Hepatocyte (in vitro differentiated cells): Measurements from ENCODE around the gene SDK1. TPM values are rescaled to one million over a fixed set of nuclear protein-coding genes. Genes with fewer than 3 reads are reported as not detected.

Experiments
- DNase-seq: peaks from one replicate; pipeline ENCODE4 v3.0.0-alpha.2; 2016; ENCODE audit warnings: low spot score
- H2AFZ ChIP-seq: fragments of 200-600 bp; sonication (generic); 2 replicates; pipeline ENCODE4 v1.6.0; 2016; ENCODE audit warnings: antibody characterized with exemption, mild to moderate bottlenecking
- H3K27ac ChIP-seq: fragments of 200-600 bp; sonication (generic); 2 replicates; pipeline ENCODE4 v1.5.1; 2016; ENCODE audit warnings: mild to moderate bottlenecking
- H3K27me3 ChIP-seq: fragments of 200-600 bp; sonication (generic); 2 replicates; pipeline ENCODE4 v1.6.1; 2016
- H3K36me3 ChIP-seq: fragments of 200-600 bp; sonication (generic); replicated peaks from 2 replicates; pipeline ENCODE4 v1.5.1; 2016; ENCODE audit warnings: low read depth; ENCODE audit not compliant: insufficient read depth
- H3K4me1 ChIP-seq: fragments of 200-600 bp; sonication (generic); 2 replicates; pipeline ENCODE4 v1.5.1; 2016; ENCODE audit warnings: mild to moderate bottlenecking, moderate library complexity; ENCODE audit not compliant: insufficient read depth
- H3K4me2 ChIP-seq: fragments of 200-600 bp; sonication (generic); 2 replicates; pipeline ENCODE4 v1.6.0; 2016
- H3K4me3 ChIP-seq: fragments of 200-600 bp; sonication (generic); 2 replicates; pipeline ENCODE4 v1.5.1; 2016; ENCODE audit warnings: mild to moderate bottlenecking
- H3K79me2 ChIP-seq: fragments of 200-600 bp; sonication (generic); 2 replicates; pipeline ENCODE4 v1.6.0; 2017; ENCODE audit warnings: mild to moderate bottlenecking
- H3K9me2 ChIP-seq: fragments of 200-600 bp; sonication (generic); replicated peaks from 2 replicates; pipeline ENCODE4 v1.6.0; 2017; ENCODE audit warnings: mild to moderate bottlenecking; ENCODE audit not compliant: insufficient read depth
- H3K9me3 ChIP-seq: fragments of 200-600 bp; sonication (generic); 2 replicates; pipeline ENCODE4 v1.5.1; 2016; ENCODE audit warnings: low read depth, mild to moderate bottlenecking
- H4K20me1 ChIP-seq: fragments of 200-600 bp; sonication (generic); 2 replicates; pipeline ENCODE4 v1.6.0; 2016; ENCODE audit warnings: mild to moderate bottlenecking; ENCODE audit not compliant: insufficient read depth, poor library complexity, severe bottlenecking
- EZH2 ChIP-seq: fragments of 200-600 bp; sonication (generic); IDR thresholded peaks from 2 replicates; pipeline ENCODE4 v1.6.1; 2016; ENCODE audit warnings: antibody characterized with exemption, mild to moderate bottlenecking, borderline replicate concordance
- EZH2phosphoT487 ChIP-seq: fragments of 200-600 bp; sonication (generic); IDR thresholded peaks from one replicate; pipeline ENCODE4 v1.6.1; 2018; ENCODE audit warnings: antibody characterized with exemption, mild to moderate bottlenecking, low read depth, moderate library complexity; ENCODE audit not compliant: unreplicated experiment, severe bottlenecking
- WGBS: methylation state at CpG from one replicate; pipeline ENCODE4 v1.1.6; 2016; ENCODE audit warnings: low lambda C conversion rate; ENCODE audit errors: missing lambda C conversion rate; 5-methylcytosine and 5-hydroxymethylcytosine counted together
- polyA plus RNA-seq: library from polyadenylated mRNA; unstranded; fragments of >200 nt; fragmentation: Nextera tagmentation; extraction: Ambion mirVana; gene quantifications from 2 replicates; pipeline ENCODE4 v1.2.1, GENCODE V29; 2016
- total RNA-seq: library from RNA; depleted of rRNA; stranded (reverse); fragments of >200 nt; gene quantifications from 2 replicates; pipeline ENCODE4 v1.2.3, GENCODE V29; 2014
- TF ChIP-seq, protein P1 (sequence below): fragments of 200-600 bp; sonication (generic); IDR thresholded peaks from 2 replicates; pipeline ENCODE4 v1.5.1; 2016; ENCODE audit warnings: antibody characterized with exemption, mild to moderate bottlenecking; ENCODE audit not compliant: poor library complexity

SDK1 gene
- total and polyA plus RNA-seq, 2 experiments from 2014 or later: 4.3 to 10.0 TPM

DNA sequence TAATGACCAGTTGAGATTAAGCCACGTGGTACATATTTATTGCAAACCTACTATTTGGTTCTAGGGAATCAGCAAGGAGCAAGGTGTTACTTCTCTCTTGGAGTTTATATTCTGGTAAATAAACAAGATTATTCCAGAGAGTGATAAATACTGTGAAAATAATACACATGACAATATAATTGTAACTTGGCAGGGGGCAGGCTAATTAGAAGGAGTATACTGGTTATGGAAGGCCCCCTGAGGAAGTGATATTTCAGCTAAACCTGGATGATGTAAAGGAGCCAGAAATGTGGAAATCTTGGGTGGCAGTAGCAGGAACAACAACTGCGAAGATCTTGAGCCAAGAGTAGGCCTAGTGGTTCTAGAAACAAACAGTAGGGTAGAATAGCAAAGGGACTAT lies 111.8 kb downstream of the SDK1 start:
- Histone ChIP-seq H4K20me1 (no peaks in the 10 kb centered on the region), H3K4me3 (no peak overlapping the region), H3K36me3 (no peaks in the 10 kb centered on the region), H2AFZ (no peak overlapping the region), H3K9me3 (no peaks in the 10 kb centered on the region), H3K4me2 (no peak overlapping the region), H3K27ac (no peak overlapping the region), H3K4me1 (no peaks in the 10 kb centered on the region), H3K79me2 (peaks cover 20% of the 10 kb centered on the region), H3K27me3 (no peaks in the 10 kb centered on the region), H3K9me2 (no peaks in the 10 kb centered on the region)
- no peak for DNase-seq
- TF ChIP-seq EZH2 (no peak), EZH2phosphoT487 (no peak)
- TF ChIP-seq, protein P1, sequence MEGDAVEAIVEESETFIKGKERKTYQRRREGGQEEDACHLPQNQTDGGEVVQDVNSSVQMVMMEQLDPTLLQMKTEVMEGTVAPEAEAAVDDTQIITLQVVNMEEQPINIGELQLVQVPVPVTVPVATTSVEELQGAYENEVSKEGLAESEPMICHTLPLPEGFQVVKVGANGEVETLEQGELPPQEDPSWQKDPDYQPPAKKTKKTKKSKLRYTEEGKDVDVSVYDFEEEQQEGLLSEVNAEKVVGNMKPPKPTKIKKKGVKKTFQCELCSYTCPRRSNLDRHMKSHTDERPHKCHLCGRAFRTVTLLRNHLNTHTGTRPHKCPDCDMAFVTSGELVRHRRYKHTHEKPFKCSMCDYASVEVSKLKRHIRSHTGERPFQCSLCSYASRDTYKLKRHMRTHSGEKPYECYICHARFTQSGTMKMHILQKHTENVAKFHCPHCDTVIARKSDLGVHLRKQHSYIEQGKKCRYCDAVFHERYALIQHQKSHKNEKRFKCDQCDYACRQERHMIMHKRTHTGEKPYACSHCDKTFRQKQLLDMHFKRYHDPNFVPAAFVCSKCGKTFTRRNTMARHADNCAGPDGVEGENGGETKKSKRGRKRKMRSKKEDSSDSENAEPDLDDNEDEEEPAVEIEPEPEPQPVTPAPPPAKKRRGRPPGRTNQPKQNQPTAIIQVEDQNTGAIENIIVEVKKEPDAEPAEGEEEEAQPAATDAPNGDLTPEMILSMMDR: no peak
- WGBS: 80% methylated on average over 2 of the region's 2 CpGs

DNA sequence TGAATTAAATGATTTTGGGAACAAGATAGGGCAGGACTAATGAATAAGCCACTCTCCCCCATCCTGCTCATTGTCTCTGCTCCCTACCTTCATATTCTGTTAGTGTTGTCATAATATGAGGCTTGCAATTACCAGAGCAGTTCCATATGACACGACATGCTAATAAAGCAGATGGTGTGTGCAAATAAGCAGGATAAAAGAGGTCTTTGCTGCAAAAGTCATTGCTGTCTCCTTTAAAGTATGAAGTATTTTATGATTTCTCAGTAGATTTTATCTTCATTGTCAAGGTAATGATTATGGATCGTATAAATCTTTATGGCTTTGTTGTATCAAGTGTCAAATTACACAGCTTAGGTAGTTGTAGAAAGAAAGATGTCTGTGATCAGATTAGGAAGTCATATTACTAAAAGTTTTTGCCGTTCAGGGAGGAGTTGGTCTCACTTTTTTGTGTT lies 114.8 kb downstream of the SDK1 start:
- TF ChIP-seq, protein P1: no peak
- TF ChIP-seq EZH2phosphoT487: no peak
- no peak for TF ChIP-seq EZH2
- no peak for DNase-seq
- Histone ChIP-seq H4K20me1 (no peaks in the 10 kb centered on the region), H2AFZ (no peak overlapping the region), H3K27ac (peak overlapping the region; percentile 28), H3K4me3 (no peak overlapping the region), H3K79me2 (peaks cover 18% of the 10 kb centered on the region), H3K4me2 (peak overlapping the region; percentile 25), H3K9me2 (no peaks in the 10 kb centered on the region), H3K36me3 (no peaks in the 10 kb centered on the region), H3K27me3 (no peaks in the 10 kb centered on the region), H3K4me1 (no peaks in the 10 kb centered on the region), H3K9me3 (no peaks in the 10 kb centered on the region)
- 36% methylated on average over 3 of the region's 3 CpGs for WGBS

DNA sequence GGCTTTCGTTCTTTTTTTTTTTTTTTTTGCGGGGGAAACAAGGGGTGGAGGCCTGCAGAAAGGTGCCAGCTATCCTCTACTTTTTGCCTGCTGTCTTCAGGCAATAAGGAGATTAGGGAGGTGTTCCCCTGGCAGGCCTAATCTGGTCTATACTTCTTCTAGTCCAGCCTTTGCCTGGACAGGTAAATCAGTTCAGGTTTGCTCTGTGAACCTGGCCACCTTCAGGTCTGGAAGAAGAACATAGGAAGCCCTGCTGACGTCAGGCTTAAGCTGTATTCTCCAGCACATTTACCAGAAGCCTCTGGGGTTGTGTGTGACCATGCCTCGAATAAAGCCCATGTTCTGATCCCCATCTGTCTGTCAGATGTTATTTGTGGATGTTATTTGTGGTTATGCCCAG lies 115.4 kb downstream of the SDK1 start:
- no peak overlapping the region for H2AFZ ChIP-seq
- no peak overlapping the region for H3K4me3 ChIP-seq
- peaks cover 17% of the 10 kb centered on the region for H3K79me2 ChIP-seq
- peak overlapping the region; percentile 28 for H3K27ac ChIP-seq
- H3K4me1 ChIP-seq: no peaks in the 10 kb centered on the region
- TF ChIP-seq EZH2phosphoT487 (no peak), EZH2 (no peak)
- TF ChIP-seq, protein P1: no peak
- H3K27me3 ChIP-seq: no peaks in the 10 kb centered on the region
- H3K36me3 ChIP-seq: no peaks in the 10 kb centered on the region
- whole genome bisulfite sequencing: 68% methylated on average over 4 of the region's 4 CpGs
- no peak for DNase-seq
- no peaks in the 10 kb centered on the region for H3K9me3 ChIP-seq
- no peaks in the 10 kb centered on the region for H4K20me1 ChIP-seq
- no peaks in the 10 kb centered on the region for H3K9me2 ChIP-seq
- peak overlapping the region; percentile 25 for H3K4me2 ChIP-seq

DNA sequence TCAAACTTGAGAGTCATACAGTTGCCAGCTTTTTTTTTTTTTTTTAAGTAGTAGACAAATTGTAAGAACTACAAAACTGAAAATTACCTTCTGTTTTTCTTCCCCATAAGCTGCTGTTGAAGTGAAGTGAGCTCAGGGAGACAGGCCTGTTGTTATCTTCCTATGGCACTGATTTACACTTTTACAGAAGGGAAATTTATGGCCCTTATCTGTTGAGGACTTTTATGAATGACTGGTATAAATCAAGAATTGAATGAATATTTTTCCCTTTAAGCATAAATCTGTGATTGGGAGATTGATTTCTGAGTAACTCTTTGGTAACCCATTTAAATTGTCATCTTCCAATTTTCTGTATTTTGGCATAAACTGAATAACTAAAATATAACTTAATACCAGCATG lies 124.0 kb downstream of the SDK1 start:
- H3K27ac ChIP-seq: no peak overlapping the region
- H2AFZ ChIP-seq: no peak overlapping the region
- no peaks in the 10 kb centered on the region for H3K9me2 ChIP-seq
- TF ChIP-seq EZH2 (no peak), EZH2phosphoT487 (no peak)
- TF ChIP-seq, protein P1: no peak
- no peak overlapping the region for H3K4me2 ChIP-seq
- peaks cover 2% of the 10 kb centered on the region for H3K4me1 ChIP-seq
- H3K4me3 ChIP-seq: no peak overlapping the region
- H3K27me3 ChIP-seq: no peaks in the 10 kb centered on the region
- DNase-seq: no peak
- no peaks in the 10 kb centered on the region for H3K9me3 ChIP-seq
- peaks cover 2% of the 10 kb centered on the region for H3K79me2 ChIP-seq
- H4K20me1 ChIP-seq: no peaks in the 10 kb centered on the region
- no peaks in the 10 kb centered on the region for H3K36me3 ChIP-seq
